Fibroblast of lung (primary cell): ENCODE measurements around the gene LIG1.

Source experiments
- EZH2 ChIP-seq: IDR thresholded peaks from 2 replicates; pipeline ENCODE4 v1.5.1; 2012; ENCODE audit warnings: low read length, control low read depth, mild to moderate bottlenecking; ENCODE audit errors: missing control alignments
- TF ChIP-seq, protein P1 (sequence below), 2 donors: IDR thresholded peaks in 1 of 2; conservative IDR thresholded peaks in 1 of 2; 1 replicate in 1 of 2; 2 replicates in 1 of 2; pipeline ENCODE4 v1.5.1; 2011 to 2012; ENCODE audit warnings: low read length in 2 of 2, control low read depth in 1 of 2, inconsistent platforms in 1 of 2, low read depth in 1 of 2, mild to moderate bottlenecking in 1 of 2

DNA sequence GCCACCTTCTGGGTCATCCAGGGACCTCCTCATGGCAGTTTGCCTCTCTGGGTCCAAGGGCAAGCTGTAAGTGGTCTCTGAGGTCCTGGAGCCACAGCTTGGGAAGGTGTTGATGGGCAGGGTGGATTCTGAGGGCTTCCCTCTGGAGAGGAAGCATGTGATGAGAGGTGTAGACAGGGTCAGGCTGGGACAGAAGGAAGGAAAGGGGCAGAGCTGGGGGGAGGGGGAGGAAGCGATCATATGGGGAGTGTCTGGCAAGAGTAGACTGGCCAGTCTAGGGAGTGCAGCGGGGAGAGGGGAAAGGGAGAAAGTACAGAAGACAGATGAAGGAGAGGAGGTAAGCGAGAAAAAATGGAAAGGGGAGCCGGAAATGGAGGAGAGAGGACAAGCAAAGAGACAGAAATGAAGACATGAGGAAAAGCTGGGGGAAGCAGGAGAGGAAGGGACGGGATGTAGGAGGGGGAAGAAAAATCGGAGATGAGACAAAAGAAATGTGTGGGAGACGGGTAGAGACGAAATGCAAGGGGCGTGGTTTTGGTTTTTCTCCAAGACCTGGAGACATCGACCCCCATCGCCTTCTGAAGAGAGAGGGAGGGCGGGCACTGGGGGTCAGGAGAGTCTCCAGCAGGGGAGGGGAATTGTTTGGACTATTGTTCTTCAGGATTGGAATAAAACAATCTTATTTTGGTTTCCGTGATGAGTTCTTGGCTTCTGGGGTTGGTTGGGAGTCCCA, 27.0 kb upstream of the LIG1 start:
- TF ChIP-seq, protein P1, sequence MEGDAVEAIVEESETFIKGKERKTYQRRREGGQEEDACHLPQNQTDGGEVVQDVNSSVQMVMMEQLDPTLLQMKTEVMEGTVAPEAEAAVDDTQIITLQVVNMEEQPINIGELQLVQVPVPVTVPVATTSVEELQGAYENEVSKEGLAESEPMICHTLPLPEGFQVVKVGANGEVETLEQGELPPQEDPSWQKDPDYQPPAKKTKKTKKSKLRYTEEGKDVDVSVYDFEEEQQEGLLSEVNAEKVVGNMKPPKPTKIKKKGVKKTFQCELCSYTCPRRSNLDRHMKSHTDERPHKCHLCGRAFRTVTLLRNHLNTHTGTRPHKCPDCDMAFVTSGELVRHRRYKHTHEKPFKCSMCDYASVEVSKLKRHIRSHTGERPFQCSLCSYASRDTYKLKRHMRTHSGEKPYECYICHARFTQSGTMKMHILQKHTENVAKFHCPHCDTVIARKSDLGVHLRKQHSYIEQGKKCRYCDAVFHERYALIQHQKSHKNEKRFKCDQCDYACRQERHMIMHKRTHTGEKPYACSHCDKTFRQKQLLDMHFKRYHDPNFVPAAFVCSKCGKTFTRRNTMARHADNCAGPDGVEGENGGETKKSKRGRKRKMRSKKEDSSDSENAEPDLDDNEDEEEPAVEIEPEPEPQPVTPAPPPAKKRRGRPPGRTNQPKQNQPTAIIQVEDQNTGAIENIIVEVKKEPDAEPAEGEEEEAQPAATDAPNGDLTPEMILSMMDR (conservative IDR thresholded peaks at IDR 0.05 in 1 of 2, IDR thresholded peaks at IDR 0.05 in 1 of 2; ENCODE audit: low read depth in 1 of 2, low read length in 2 of 2): no peak
- no peak for TF ChIP-seq EZH2
